Gastrocnemius medialis (tissue), 4 donors: ENCODE measurements around the gene MSRB3.
"Not testable (repeated sequence)": the region's sequence is repeated elsewhere in the genome, so short reads cannot be mapped to it uniquely, and the experiment has no call there.

Experiments
- POLR2A ChIP-seq, 2 donors: fragments of 450-650 bp; IDR thresholded peaks; one replicate each; pipeline ENCODE4 v1.6.1; 2017; ENCODE audit warnings: antibody characterized with exemption in 2 of 2, mild to moderate bottlenecking in 2 of 2, moderate library complexity in 2 of 2
- TF ChIP-seq, protein P1 (sequence below), 5 experiments: fragments of 450-650 bp in 3 of 5; fragments of 200-600 bp in 2 of 5; sonication (generic) in 2 of 5; IDR thresholded peaks in 4 of 5; conservative IDR thresholded peaks in 1 of 5; 1 replicate in 4 of 5; 2 replicates in 1 of 5; pipeline ENCODE4 v1.5.1; 2016 to 2019; ENCODE audit warnings: antibody characterized with exemption in 5 of 5, mild to moderate bottlenecking in 3 of 5, moderate library complexity in 3 of 5

DNA sequence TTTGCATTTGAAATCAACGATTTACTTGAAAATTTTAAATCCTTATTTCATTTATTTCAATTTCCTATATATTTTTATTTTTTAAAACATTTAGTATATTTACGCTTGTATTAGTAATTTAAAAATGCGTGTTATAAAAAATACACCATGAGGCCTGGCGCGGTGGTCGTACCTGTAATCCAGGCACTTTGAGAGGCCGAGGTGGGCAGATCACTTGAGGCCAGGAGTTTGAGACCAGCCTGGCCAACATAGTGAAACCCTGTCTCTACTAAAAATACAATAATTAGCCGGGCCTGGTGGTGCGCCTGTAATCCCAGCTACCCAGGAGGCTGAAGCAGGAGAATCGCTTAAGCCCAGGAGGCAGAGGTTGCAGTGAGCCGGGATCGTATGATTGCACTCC lies 36.8 kb downstream of the MSRB3 start:
- TF ChIP-seq, protein P1, sequence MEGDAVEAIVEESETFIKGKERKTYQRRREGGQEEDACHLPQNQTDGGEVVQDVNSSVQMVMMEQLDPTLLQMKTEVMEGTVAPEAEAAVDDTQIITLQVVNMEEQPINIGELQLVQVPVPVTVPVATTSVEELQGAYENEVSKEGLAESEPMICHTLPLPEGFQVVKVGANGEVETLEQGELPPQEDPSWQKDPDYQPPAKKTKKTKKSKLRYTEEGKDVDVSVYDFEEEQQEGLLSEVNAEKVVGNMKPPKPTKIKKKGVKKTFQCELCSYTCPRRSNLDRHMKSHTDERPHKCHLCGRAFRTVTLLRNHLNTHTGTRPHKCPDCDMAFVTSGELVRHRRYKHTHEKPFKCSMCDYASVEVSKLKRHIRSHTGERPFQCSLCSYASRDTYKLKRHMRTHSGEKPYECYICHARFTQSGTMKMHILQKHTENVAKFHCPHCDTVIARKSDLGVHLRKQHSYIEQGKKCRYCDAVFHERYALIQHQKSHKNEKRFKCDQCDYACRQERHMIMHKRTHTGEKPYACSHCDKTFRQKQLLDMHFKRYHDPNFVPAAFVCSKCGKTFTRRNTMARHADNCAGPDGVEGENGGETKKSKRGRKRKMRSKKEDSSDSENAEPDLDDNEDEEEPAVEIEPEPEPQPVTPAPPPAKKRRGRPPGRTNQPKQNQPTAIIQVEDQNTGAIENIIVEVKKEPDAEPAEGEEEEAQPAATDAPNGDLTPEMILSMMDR (IDR thresholded peaks at IDR 0.05 in 4 of 5, conservative IDR thresholded peaks at IDR 0.05 in 1 of 5) = not testable (repeated sequence)
- not testable (repeated sequence) for TF ChIP-seq POLR2A (IDR thresholded peaks at IDR 0.05)
